Measurements from ENCODE around the gene FCRL2. TPM values are rescaled to one million over a fixed set of nuclear protein-coding genes. Genes with fewer than 3 reads are reported as not detected.

The FCRL2 gene
- total and polyA plus RNA-seq, 7 experiments from 2014 or later: 0.09 to 3.2 (median 0.45) TPM; not detected in 3

DNA sequence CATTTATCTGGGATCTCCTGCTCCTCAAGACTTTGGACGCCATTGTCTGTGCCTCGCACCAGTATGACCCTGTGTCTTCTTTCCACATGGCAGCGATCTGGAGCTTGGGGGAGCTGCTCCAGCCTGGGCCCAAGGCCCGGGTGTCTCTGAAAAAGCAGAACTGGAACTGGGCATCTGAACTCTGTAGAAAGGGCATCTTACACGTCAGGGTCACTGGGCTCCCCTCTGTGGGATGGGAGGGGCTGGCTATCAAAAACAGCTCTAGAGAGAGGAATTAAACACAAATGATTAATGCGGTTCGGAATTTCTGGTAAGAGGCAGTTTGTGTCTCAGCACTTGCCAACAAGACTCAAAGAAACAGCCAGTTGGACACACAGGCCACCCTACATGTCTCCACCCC is 26.9 kb upstream of the FCRL2 start:
- ATAC-seq (no peak), DNase-seq (no peak)
- Mint-ChIP-seq H3K4me1 (peaks cover 0 to 2% (median 0%) of the 10 kb centered on the region in 7 donors), H3K27me3 (peaks cover 4 to 33% (median 11%) of the 10 kb centered on the region in 5 donors), H3K36me3 (no peaks in the 10 kb centered on the region), H3K4me3 (no peak overlapping the region), H3K27ac (peak overlapping the region in 1 of 9 donors; percentile 6), H3K9me3 (peaks cover 0 to 2% (median 0%) of the 10 kb centered on the region in 11 donors)
- Histone ChIP-seq H3K27me3 (ENCODE audit: control insufficient read depth in 2 of 2, insufficient read depth in 2 of 2, low read length in 2 of 2) (no peaks in the 10 kb centered on the region), H3K9me3 (ENCODE audit: control insufficient read depth in 2 of 3, low read length in 3 of 3) (no peaks in the 10 kb centered on the region), H3K4me3 (ENCODE audit: low read length) (no peak overlapping the region), H3K36me3 (ENCODE audit: control insufficient read depth in 2 of 3, insufficient read depth in 3 of 3, low read length in 3 of 3) (no peaks in the 10 kb centered on the region), H3K4me1 (ENCODE audit: control insufficient read depth in 2 of 2, insufficient read depth in 2 of 2, low read length in 2 of 2) (no peaks in the 10 kb centered on the region), H3K27ac (ENCODE audit: low read depth, low read length) (no peak overlapping the region)
- intact Hi-C loops (cut with micrococcal nuclease): no loop called here
- ChIA-PET POLR2A (interaction anchor here (0.5 kb wide), 1 partner anchor 45 kb away, joined by 6 read pairs; no protein-coding TSS in a partner anchor), CTCF (interaction anchor here (0.7 kb wide), 1 partner anchor 154 kb away, joined by 3 read pairs; no protein-coding TSS in a partner anchor)

DNA sequence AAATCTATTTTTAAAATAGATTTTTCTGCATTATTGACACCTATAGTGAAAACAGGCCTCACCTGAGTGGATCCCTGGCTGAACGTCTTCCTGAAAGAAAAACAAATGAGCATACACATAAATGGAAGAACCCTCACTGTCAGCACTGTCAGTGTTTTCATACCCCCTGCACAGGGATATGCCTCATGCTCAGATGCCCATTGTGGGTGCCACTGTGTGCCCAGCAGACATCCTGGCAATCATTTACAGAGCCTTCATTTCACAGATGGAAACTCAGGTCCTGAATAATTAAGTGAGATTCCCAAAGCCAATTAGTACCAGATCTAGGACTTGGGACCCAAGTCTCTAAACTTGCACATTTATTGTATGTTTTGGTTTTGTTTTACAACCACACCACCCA is 23.1 kb upstream of the FCRL2 start:
- no peaks in the 10 kb centered on the region for H3K36me3 ChIP-seq (ENCODE audit: control insufficient read depth in 2 of 3, insufficient read depth in 3 of 3, low read length in 3 of 3)
- peaks cover 0 to 4% (median 0%) of the 10 kb centered on the region in 11 donors for H3K9me3 Mint-ChIP-seq
- no peak overlapping the region for H3K4me3 ChIP-seq (ENCODE audit: low read length)
- H3K4me1 ChIP-seq (ENCODE audit: control insufficient read depth in 2 of 2, insufficient read depth in 2 of 2, low read length in 2 of 2): no peaks in the 10 kb centered on the region
- H3K27me3 Mint-ChIP-seq: peaks cover 0 to 11% (median 3%) of the 10 kb centered on the region in 5 donors
- no peak for ATAC-seq
- CTCF ChIA-PET: no interaction called here
- H3K4me1 Mint-ChIP-seq: no peaks in the 10 kb centered on the region
- H3K4me3 Mint-ChIP-seq: no peak overlapping the region
- no peak overlapping the region for H3K27ac ChIP-seq (ENCODE audit: low read depth, low read length)
- POLR2A ChIA-PET: no interaction called here
- intact Hi-C loops (cut with micrococcal nuclease): no loop called here
- no peak overlapping the region for H3K27ac Mint-ChIP-seq
- H3K9me3 ChIP-seq (ENCODE audit: control insufficient read depth in 2 of 3, low read length in 3 of 3): no peaks in the 10 kb centered on the region
- no peak for DNase-seq
- no peaks in the 10 kb centered on the region for H3K36me3 Mint-ChIP-seq
- no peaks in the 10 kb centered on the region for H3K27me3 ChIP-seq (ENCODE audit: control insufficient read depth in 2 of 2, insufficient read depth in 2 of 2, low read length in 2 of 2)

DNA sequence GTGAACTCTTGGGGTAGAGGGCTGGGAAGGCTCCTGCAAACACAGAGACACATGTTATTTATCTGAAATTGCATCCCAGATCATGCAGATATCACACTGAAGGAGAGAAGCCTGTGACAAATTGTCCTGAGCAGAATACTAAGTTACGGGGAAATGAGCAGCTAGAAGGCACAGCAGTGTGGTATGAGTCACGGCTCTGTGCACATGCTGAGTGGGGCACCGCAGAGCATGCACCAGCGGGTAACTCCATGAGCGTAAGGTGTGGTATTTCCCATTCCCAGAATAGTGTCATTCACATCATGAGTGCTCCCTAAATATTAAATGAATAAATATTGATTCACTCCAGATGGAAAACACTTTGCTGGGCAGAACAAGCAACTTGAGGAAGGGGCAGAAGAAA is 21.3 kb upstream of the FCRL2 start:
- intact Hi-C loops (cut with micrococcal nuclease): no loop called here
- POLR2A ChIA-PET: no interaction called here
- H3K4me1 ChIP-seq (ENCODE audit: control insufficient read depth in 2 of 2, insufficient read depth in 2 of 2, low read length in 2 of 2): no peaks in the 10 kb centered on the region
- Mint-ChIP-seq H3K27ac (no peak overlapping the region), H3K36me3 (peaks cover 0 to 2% (median 0%) of the 10 kb centered on the region in 5 donors), H3K27me3 (peaks cover 0 to 6% (median 0%) of the 10 kb centered on the region in 5 donors), H3K9me3 (peaks cover 0 to 12% (median 5%) of the 10 kb centered on the region in 11 donors), H3K4me3 (no peak overlapping the region), H3K4me1 (no peaks in the 10 kb centered on the region)
- no peak overlapping the region for H3K27ac ChIP-seq (ENCODE audit: low read depth, low read length)
- DNase-seq (no peak), ATAC-seq (no peak)
- CTCF ChIA-PET: no interaction called here
- H3K36me3 ChIP-seq (ENCODE audit: control insufficient read depth in 2 of 3, insufficient read depth in 3 of 3, low read length in 3 of 3): no peaks in the 10 kb centered on the region
- H3K27me3 ChIP-seq (ENCODE audit: control insufficient read depth in 2 of 2, insufficient read depth in 2 of 2, low read length in 2 of 2): no peaks in the 10 kb centered on the region
- H3K9me3 ChIP-seq (ENCODE audit: control insufficient read depth in 2 of 3, low read length in 3 of 3): no peaks in the 10 kb centered on the region
- no peak overlapping the region for H3K4me3 ChIP-seq (ENCODE audit: low read length)

DNA sequence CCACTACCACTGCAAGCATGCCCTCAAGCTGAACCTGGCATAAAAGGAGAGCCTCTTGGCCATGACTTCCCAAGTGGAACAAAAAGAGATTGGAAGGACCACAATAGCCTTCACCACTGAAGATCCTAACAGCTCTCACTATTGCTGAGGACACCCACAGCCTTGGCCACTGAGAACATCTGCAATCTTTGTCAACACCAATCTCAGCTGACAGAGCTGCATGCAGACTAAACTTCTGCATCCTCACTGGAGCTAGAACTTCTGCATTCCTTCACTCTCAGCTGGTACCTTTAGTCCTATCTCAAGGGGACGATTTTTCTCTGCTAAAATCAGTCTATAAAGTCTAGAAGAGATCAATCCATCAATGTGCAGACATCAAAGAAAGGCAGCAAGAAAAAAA is 8.3 kb upstream of the FCRL2 start:
- Mint-ChIP-seq H3K4me3 (no peak overlapping the region), H3K9me3 (peaks cover 0 to 27% (median 4%) of the 10 kb centered on the region in 11 donors), H3K27ac (no peak overlapping the region), H3K27me3 (peaks cover 3 to 19% (median 11%) of the 10 kb centered on the region in 5 donors), H3K36me3 (no peaks in the 10 kb centered on the region), H3K4me1 (peaks cover 0 to 7% (median 0%) of the 10 kb centered on the region in 7 donors)
- no peaks in the 10 kb centered on the region for H3K9me3 ChIP-seq (ENCODE audit: control insufficient read depth in 2 of 3, low read length in 3 of 3)
- peaks cover 0 to 5% of the 10 kb centered on the region in 2 donors for H3K27me3 ChIP-seq (ENCODE audit: control insufficient read depth in 2 of 2, insufficient read depth in 2 of 2, low read length in 2 of 2)
- DNase-seq (no peak), ATAC-seq (no peak)
- no peak overlapping the region for H3K4me3 ChIP-seq (ENCODE audit: low read length)
- ChIA-PET POLR2A (no interaction called here), CTCF (no interaction called here)
- no peak overlapping the region for H3K27ac ChIP-seq (ENCODE audit: low read depth, low read length)
- no peaks in the 10 kb centered on the region for H3K4me1 ChIP-seq (ENCODE audit: control insufficient read depth in 2 of 2, insufficient read depth in 2 of 2, low read length in 2 of 2)
- intact Hi-C loops (cut with micrococcal nuclease): no loop called here
- H3K36me3 ChIP-seq (ENCODE audit: control insufficient read depth in 2 of 3, insufficient read depth in 3 of 3, low read length in 3 of 3): no peaks in the 10 kb centered on the region

DNA sequence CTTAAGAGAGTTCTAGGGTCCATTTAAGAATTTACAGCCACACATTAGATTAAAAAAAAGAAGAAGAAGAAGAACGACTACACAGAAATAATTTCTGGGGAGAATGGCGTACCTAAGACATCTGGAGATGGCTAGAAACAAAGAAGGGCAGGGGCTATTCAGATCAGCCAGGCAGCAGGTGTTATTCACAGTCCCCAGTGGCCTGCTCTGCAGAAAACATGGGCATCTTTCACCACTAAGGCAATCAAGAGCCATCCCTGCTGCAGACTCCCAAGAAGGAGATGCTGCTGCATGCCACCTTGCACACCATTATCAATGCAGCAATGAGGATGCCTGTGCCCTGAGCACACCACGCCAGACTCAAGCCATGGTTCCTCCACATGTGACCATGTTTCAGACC is 7.9 kb upstream of the FCRL2 start:
- no peak overlapping the region for H3K27ac Mint-ChIP-seq
- intact Hi-C loops (cut with micrococcal nuclease): no loop called here
- peaks cover 3 to 21% (median 11%) of the 10 kb centered on the region in 5 donors for H3K27me3 Mint-ChIP-seq
- H3K9me3 Mint-ChIP-seq: peaks cover 0 to 24% (median 3%) of the 10 kb centered on the region in 11 donors
- Histone ChIP-seq H3K27me3 (ENCODE audit: control insufficient read depth in 2 of 2, insufficient read depth in 2 of 2, low read length in 2 of 2) (peaks cover 0 to 5% of the 10 kb centered on the region in 2 donors), H3K27ac (ENCODE audit: low read depth, low read length) (no peak overlapping the region), H3K4me3 (ENCODE audit: low read length) (no peak overlapping the region), H3K36me3 (ENCODE audit: control insufficient read depth in 2 of 3, insufficient read depth in 3 of 3, low read length in 3 of 3) (no peaks in the 10 kb centered on the region), H3K4me1 (ENCODE audit: control insufficient read depth in 2 of 2, insufficient read depth in 2 of 2, low read length in 2 of 2) (no peaks in the 10 kb centered on the region), H3K9me3 (ENCODE audit: control insufficient read depth in 2 of 3, low read length in 3 of 3) (no peaks in the 10 kb centered on the region)
- H3K4me3 Mint-ChIP-seq: no peak overlapping the region
- no peak for DNase-seq
- CTCF ChIA-PET: no interaction called here
- no peak for ATAC-seq
- H3K4me1 Mint-ChIP-seq: peaks cover 0 to 7% (median 0%) of the 10 kb centered on the region in 7 donors
- POLR2A ChIA-PET: no interaction called here
- H3K36me3 Mint-ChIP-seq: no peaks in the 10 kb centered on the region

DNA sequence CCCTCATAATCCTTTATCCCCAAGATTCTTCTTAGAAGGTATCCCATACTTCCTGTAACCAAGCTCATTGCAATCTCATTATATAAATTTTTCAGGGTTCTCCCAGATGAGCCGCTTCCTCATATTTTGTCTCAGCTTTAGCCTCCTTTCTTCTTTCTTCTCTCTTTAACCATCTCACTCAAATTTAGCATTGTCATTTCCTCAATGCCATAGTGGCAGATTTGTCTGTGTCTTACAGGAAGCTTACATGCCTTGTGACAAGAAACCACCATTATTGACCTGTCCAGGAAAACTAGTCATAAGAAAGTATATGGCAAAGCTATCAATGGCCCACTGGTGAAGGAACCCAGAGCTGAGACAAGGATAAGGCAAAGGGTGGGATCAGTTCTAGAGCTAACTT is 6.0 kb upstream of the FCRL2 start:
- H3K9me3 Mint-ChIP-seq: peaks cover 0 to 12% (median 1%) of the 10 kb centered on the region in 11 donors
- H3K4me1 ChIP-seq (ENCODE audit: control insufficient read depth in 2 of 2, insufficient read depth in 2 of 2, low read length in 2 of 2): no peaks in the 10 kb centered on the region
- CTCF ChIA-PET: no interaction called here
- no peaks in the 10 kb centered on the region for H3K9me3 ChIP-seq (ENCODE audit: control insufficient read depth in 2 of 3, low read length in 3 of 3)
- peaks cover 0 to 5% of the 10 kb centered on the region in 2 donors for H3K27me3 ChIP-seq (ENCODE audit: control insufficient read depth in 2 of 2, insufficient read depth in 2 of 2, low read length in 2 of 2)
- H3K27ac ChIP-seq (ENCODE audit: low read depth, low read length): no peak overlapping the region
- POLR2A ChIA-PET: no interaction called here
- H3K36me3 Mint-ChIP-seq: no peaks in the 10 kb centered on the region
- intact Hi-C loops (cut with micrococcal nuclease): no loop called here
- H3K27me3 Mint-ChIP-seq: peaks cover 0 to 26% (median 11%) of the 10 kb centered on the region in 5 donors
- no peaks in the 10 kb centered on the region for H3K36me3 ChIP-seq (ENCODE audit: control insufficient read depth in 2 of 3, insufficient read depth in 3 of 3, low read length in 3 of 3)
- no peak overlapping the region for H3K4me3 ChIP-seq (ENCODE audit: low read length)
- H3K27ac Mint-ChIP-seq: no peak overlapping the region
- no peak overlapping the region for H3K4me3 Mint-ChIP-seq
- peak; percentile 49 for ATAC-seq
- no peak for DNase-seq
- H3K4me1 Mint-ChIP-seq: peaks cover 0 to 7% (median 0%) of the 10 kb centered on the region in 7 donors

DNA sequence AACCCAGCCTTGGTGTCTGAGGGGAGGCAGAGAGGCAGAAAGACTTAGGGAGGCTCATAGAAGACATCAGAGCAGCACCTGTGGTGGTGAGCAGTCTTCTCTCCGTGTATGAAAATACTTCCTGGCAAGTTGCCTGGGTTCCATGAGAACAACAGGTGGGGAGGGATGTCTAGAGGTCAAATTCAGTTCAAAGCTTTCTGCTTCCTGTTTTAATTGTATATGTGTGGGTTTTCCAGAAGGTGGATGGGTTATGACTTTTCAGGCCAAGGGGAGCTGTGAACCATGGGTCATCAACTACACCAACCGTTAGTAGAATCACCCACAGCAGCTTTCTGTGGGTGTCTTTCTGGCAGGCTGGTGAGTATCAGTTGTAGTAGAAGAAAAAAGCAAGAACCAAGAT is 4.1 kb upstream of the FCRL2 start:
- ATAC-seq: no peak
- H3K4me3 Mint-ChIP-seq: no peak overlapping the region
- peaks cover 0 to 27% (median 11%) of the 10 kb centered on the region in 5 donors for H3K27me3 Mint-ChIP-seq
- H3K4me1 ChIP-seq (ENCODE audit: control insufficient read depth in 2 of 2, insufficient read depth in 2 of 2, low read length in 2 of 2): no peaks in the 10 kb centered on the region
- H3K36me3 Mint-ChIP-seq: no peaks in the 10 kb centered on the region
- H3K4me1 Mint-ChIP-seq: peaks cover 0 to 7% (median 0%) of the 10 kb centered on the region in 7 donors
- ChIA-PET POLR2A (no interaction called here), CTCF (no interaction called here)
- DNase-seq: no peak
- peaks cover 0 to 5% of the 10 kb centered on the region in 2 donors for H3K27me3 ChIP-seq (ENCODE audit: control insufficient read depth in 2 of 2, insufficient read depth in 2 of 2, low read length in 2 of 2)
- H3K27ac Mint-ChIP-seq: no peak overlapping the region
- intact Hi-C loops (cut with micrococcal nuclease): no loop called here
- H3K36me3 ChIP-seq (ENCODE audit: control insufficient read depth in 2 of 3, insufficient read depth in 3 of 3, low read length in 3 of 3): no peaks in the 10 kb centered on the region
- H3K9me3 Mint-ChIP-seq: peaks cover 0 to 6% (median 0%) of the 10 kb centered on the region in 11 donors
- H3K4me3 ChIP-seq (ENCODE audit: low read length): no peak overlapping the region
- H3K9me3 ChIP-seq (ENCODE audit: control insufficient read depth in 2 of 3, low read length in 3 of 3): no peaks in the 10 kb centered on the region
- no peak overlapping the region for H3K27ac ChIP-seq (ENCODE audit: low read depth, low read length)

Data from naive thymus-derived CD4-positive, alpha-beta T cell (primary cell).